OCI-LY1 (cell line): ENCODE measurements around the gene ZNF462.

Experiments used
- CTCF ChIP-seq: fragments of 200-600 bp; sonication (generic), shearing (Covaris generic); IDR thresholded peaks from 2 replicates; pipeline ENCODE4 v1.5.1; 2017; ENCODE audit warnings: mild to moderate bottlenecking, antibody characterized with exemption, low read length, moderate library complexity, mixed read lengths
- EZH2 ChIP-seq: fragments of 200-600 bp; sonication (generic), shearing (Covaris generic); IDR thresholded peaks from 2 replicates; pipeline ENCODE4 v1.8.0; 2017; ENCODE audit warnings: borderline replicate concordance, mixed run types, mild to moderate bottlenecking, antibody characterized with exemption, low read length, moderate library complexity, mixed read lengths

- TF ChIP-seq EZH2 = no peak
- TF ChIP-seq CTCF = no peak
Measured at GRCh38 chr9:106983346-106983745, 120.4 kb downstream of the ZNF462 start.
